Pancreas (tissue), 10 donors: ENCODE measurements around the gene S100A6. TPM values are rescaled to one million over a fixed set of nuclear protein-coding genes. Genes with fewer than 3 reads are reported as not detected.
A peak's percentile ranks its signal among the peaks of the same experiment; 100 is the strongest.

Experiments used
- ATAC-seq, 4 donors: fragments of 200-7000 bp; cut with Tn5 transposase; one replicate each; pipeline versions ENCODE4 v1.8.0 to v1.9.1; 2020; ENCODE audit warnings: mild to moderate bottlenecking in 4 of 4, moderate library complexity in 4 of 4
- DNase-seq, 6 donors: peaks; one replicate each; pipeline ENCODE4 v3.0.0-alpha.2; 2020
- FAIRE-seq: peaks from 2 replicates; lab custom pipeline; 2012; peaks lifted over from hg19 to GRCh38; lab: Jason Lieb, UNC
- H3K27ac ChIP-seq, 4 donors: fragments of 200-600 bp; sonication (generic); 1 replicate in 3 of 4; 2 replicates in 1 of 4; pipeline versions ENCODE4 v1.5.0 to v1.8.0; 2020
- H3K27me3 ChIP-seq, 4 donors: fragments of 200-600 bp; one replicate each; pipeline ENCODE4 v1.8.0; 2021
- H3K36me3 ChIP-seq, 3 donors: fragments of 200-600 bp; sonication (generic) in 1 of 3; one replicate each; pipeline versions ENCODE4 v1.5.0 to v1.8.0; 2020 to 2021
- H3K4me1 ChIP-seq, 3 donors: fragments of 200-600 bp; one replicate each; pipeline ENCODE4 v1.8.0; 2021
- H3K4me3 ChIP-seq, 4 donors: fragments of 200-600 bp; sonication (generic) in 2 of 4; one replicate each; pipeline versions ENCODE4 v1.5.0 to v1.8.0; 2020 to 2021
- H3K9me3 ChIP-seq, 4 donors: fragments of 200-600 bp; one replicate each; pipeline ENCODE4 v1.8.0; 2021
- CTCF ChIP-seq, 4 donors: fragments of 200-600 bp; sonication (generic) in 3 of 4; IDR thresholded peaks; one replicate each; pipeline versions ENCODE4 v1.5.0 to v1.8.0; 2021; ENCODE audit warnings: antibody characterized with exemption in 4 of 4
- WGBS, 2 donors: extraction: QIAGEN DNeasy Blood & Tissue Kit; methylation state at CpG; one replicate each; pipeline ENCODE4 v1.1.7; 2013; 5-methylcytosine and 5-hydroxymethylcytosine counted together
- intact Hi-C, 3 donors: fragments of 100-400 bp; cut with DNase I; formaldehyde crosslinking; loops; one replicate each; pipeline versions ENCODE4 v1.11.1 to v1.14.2; 2022
- polyA plus RNA-seq, 2 donors: library from polyadenylated mRNA; stranded (reverse); fragments of 200-250 nt; gene quantifications; one replicate each; pipeline ENCODE4 v1.2.3, GENCODE V29; 2013
- total RNA-seq, 6 donors: library from RNA; stranded (reverse); fragmentation: NEBNext Ultra II Directional in 4 of 6; extraction: Animal tissue kit (Norgen Biotek cat#: 25700) in 4 of 6; gene quantifications; one replicate each; pipeline versions ENCODE4 v1.2.1 to v1.2.4, GENCODE V29; 2021 to 2023
- donor health status: healthy with polysubstance abuse.
- donor health status: DM: no; HTN: no; CAD: no; lungs with moderate emphysema.
- donor health status: DM: no; HTN: no; CAD: no.
- donor health status: control.
- donor health status: control.
- donor health status: Bipolar disorder and iron deficiency.
- donor health status: DM: yes; HTN: yes; CAD: no.
- donor health status: DM: no; HTN: no; CAD: no.
- donor health status: DM: no; HTN: no; CAD: no.
- donor health status: DM: yes; HTN: yes; CAD: no.

S100A6 gene
- total and polyA plus RNA-seq, 8 donors, result 21.4 to 495 (median 105) TPM

GRCh38 chr1:153513666-153514065 is 22.1 kb downstream of the S100A6 start:
- no peak overlapping the region for H3K4me3 ChIP-seq
- FAIRE-seq, result no peak

GRCh38 chr1:153513023-153513422 is 22.8 kb downstream of the S100A6 start:
- intact Hi-C loops, result loop anchor here in 2 of 3 donors (2.0 to 5.0 kb wide), 2 partner anchors 49 to 58 kb away; no protein-coding TSS in a partner anchor
- no peaks in the 10 kb centered on the region for H3K36me3 ChIP-seq
- ATAC-seq (no peak), FAIRE-seq (no peak), DNase-seq (no peak)
- no peaks in the 10 kb centered on the region for H3K27me3 ChIP-seq
- WGBS, 2 donors, result 48 to 55% methylated on average over 3 of the region's 3 CpGs
- H3K4me3 ChIP-seq, result no peak overlapping the region
- H3K4me1 ChIP-seq, result no peaks in the 10 kb centered on the region
- no peak overlapping the region for H3K27ac ChIP-seq
- TF ChIP-seq CTCF (IDR thresholded peaks at IDR 0.05), result no peak
- H3K9me3 ChIP-seq, result no peaks in the 10 kb centered on the region

More at GRCh38 chr1:153513666-153514065, 22.1 kb downstream of the S100A6 start:
- Histone ChIP-seq H3K27ac (no peak overlapping the region), H3K9me3 (no peaks in the 10 kb centered on the region), H3K36me3 (no peaks in the 10 kb centered on the region), H3K27me3 (no peaks in the 10 kb centered on the region), H3K4me1 (no peaks in the 10 kb centered on the region)
- no peak for TF ChIP-seq CTCF (IDR thresholded peaks at IDR 0.05)
- ATAC-seq, result no peak
- no peak for DNase-seq
- intact Hi-C loops, result loop anchor here in 2 of 3 donors (2.0 to 5.0 kb wide), 2 partner anchors 49 to 57 kb away; no protein-coding TSS in a partner anchor
- 86 to 94% methylated on average over 7 of the region's 7 CpGs for WGBS, 2 donors

- H3K4me3 ChIP-seq, result no peak overlapping the region
- DNase-seq (peak; percentile 69 to 87 (median 82)), ATAC-seq (peak; percentile 80 to 89 (median 89)), FAIRE-seq (no peak)
- peak; percentile 63 to 85 (median 72) for TF ChIP-seq CTCF (IDR thresholded peaks at IDR 0.05)
- H3K36me3 ChIP-seq, result no peaks in the 10 kb centered on the region
- H3K27ac ChIP-seq, result no peak overlapping the region
- intact Hi-C loops, result loop anchor here in 1 of 3 donors (5.0 kb wide), 1 partner anchor 51 kb away; no protein-coding TSS in a partner anchor
- H3K9me3 ChIP-seq, result no peaks in the 10 kb centered on the region
- WGBS, 2 donors, result 0 to 1% methylated on average over 7 of the region's 7 CpGs
- H3K4me1 ChIP-seq, result no peaks in the 10 kb centered on the region
- no peaks in the 10 kb centered on the region for H3K27me3 ChIP-seq
These were observed 24.8 kb downstream of the S100A6 start for GRCh38 chr1:153510984-153511410.

GRCh38 chr1:153509729-153510354 is 25.9 kb downstream of the S100A6 start:
- Histone ChIP-seq H3K27me3 (no peaks in the 10 kb centered on the region), H3K4me1 (no peaks in the 10 kb centered on the region), H3K9me3 (no peaks in the 10 kb centered on the region), H3K27ac (no peak overlapping the region), H3K36me3 (no peaks in the 10 kb centered on the region), H3K4me3 (no peak overlapping the region)
- FAIRE-seq, result no peak
- peak in 3 of 4 donors; percentile 7 to 29 (median 11) for TF ChIP-seq CTCF (IDR thresholded peaks at IDR 0.05)
- 67 to 71% methylated on average over 4 of the region's 4 CpGs for WGBS, 2 donors
- peak in 1 of 6 donors; percentile 42 for DNase-seq
- peak in 2 of 4 donors; percentile 29 to 41 for ATAC-seq
- intact Hi-C loops, result loop anchor here in 1 of 3 donors (5.0 kb wide), 1 partner anchor 52 kb away; no protein-coding TSS in a partner anchor

- no peaks in the 10 kb centered on the region for H3K4me1 ChIP-seq
- intact Hi-C loops, result no loop called here
- WGBS, 2 donors, result 87 to 96% methylated on average over 3 of the region's 3 CpGs
- no peak for FAIRE-seq
- no peak overlapping the region for H3K4me3 ChIP-seq
- no peaks in the 10 kb centered on the region for H3K36me3 ChIP-seq
- no peak for DNase-seq
- no peak overlapping the region for H3K27ac ChIP-seq
- no peak for TF ChIP-seq CTCF (IDR thresholded peaks at IDR 0.05)
- no peaks in the 10 kb centered on the region for H3K27me3 ChIP-seq
- H3K9me3 ChIP-seq, result no peaks in the 10 kb centered on the region
- ATAC-seq, result no peak
These were observed 26.8 kb downstream of the S100A6 start for GRCh38 chr1:153509036-153509435.
